Ramos (cell line): Measurements from ENCODE around the gene QRICH2.
"Not testable (repeated sequence)": the region's sequence is repeated elsewhere in the genome, so short reads cannot be mapped to it uniquely, and the experiment has no call there.

Source experiments
- in situ Hi-C: fragments of 300-500 bp; cut with MboI; formaldehyde crosslinking; loops from one replicate; pipeline ENCODE4 v1.14.3; 2022; ENCODE audit warnings: low sequenced_read_pairs; ENCODE audit not compliant: unreplicated experiment

QRICH2 gene

GRCh38 chr17:76233588-76234353 lies 74.3 kb downstream of the QRICH2 start:
- in situ Hi-C loops = no loop called here

- in situ Hi-C loops = no loop called here
Observed at GRCh38 chr17:76232342-76232741, 75.7 kb downstream of the QRICH2 start.

DNA sequence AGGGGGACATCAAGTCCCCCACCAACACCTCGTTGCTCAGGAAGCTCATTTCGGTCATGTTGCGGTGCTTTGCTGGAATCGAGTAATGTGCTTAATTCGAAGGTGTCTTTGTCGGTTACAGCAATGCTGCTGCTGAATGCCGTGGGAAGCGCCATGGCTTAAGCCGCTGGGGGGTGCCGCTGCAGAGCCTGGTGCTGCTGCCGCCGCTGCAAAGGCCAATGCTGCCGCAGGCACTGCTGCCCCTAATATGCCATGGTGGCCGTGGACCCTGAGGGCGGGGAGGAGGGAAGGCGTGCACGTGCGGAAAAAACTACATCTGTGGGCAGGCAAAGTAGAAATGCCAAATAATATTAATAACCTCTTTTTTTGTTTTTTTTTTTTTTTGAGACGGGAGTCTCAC lies 81.3 kb downstream of the QRICH2 start:
- in situ Hi-C loops = not testable (repeated sequence)

DNA sequence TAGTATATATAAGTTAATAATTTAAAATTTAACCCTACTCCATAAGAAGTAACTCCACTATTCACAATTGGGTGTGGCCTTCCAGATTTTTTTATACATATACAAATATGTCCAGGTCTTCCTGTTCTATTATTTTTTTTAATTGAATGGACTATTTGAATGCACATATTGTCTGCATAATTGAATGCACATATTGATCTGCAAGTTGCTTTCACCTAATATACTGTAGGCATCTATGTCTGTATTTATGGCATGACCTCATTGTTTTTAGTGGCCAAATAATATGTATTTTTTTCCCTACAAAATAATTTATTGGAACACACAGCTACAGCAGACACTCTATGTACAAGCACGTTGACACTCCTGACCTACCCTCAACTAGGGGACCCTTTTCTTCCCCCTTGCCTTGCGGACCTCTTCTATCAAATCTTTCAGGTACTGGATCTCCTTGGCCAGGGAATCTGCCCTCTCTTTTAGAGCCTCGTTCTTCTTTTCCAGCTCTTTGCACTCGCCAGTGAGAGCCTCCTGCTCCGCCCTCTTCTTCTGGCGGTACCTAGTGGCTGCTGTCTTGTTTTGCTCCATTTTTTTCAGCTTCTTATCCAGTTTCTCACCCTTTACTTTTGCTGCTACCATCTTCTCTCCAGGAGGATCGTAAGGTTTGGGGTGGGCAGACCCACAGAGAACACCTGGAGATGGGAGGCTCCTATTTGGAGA lies 82.5 kb downstream of the QRICH2 start:
- in situ Hi-C loops = not testable (repeated sequence)
